Neural progenitor cell (in vitro differentiated cells): Measurements from ENCODE around the gene VPS41. TPM values are rescaled to one million over a fixed set of nuclear protein-coding genes. Genes with fewer than 3 reads are reported as not detected.

ENCODE experiments used
- DNase-seq: peaks from one replicate; pipeline ENCODE4 v3.0.0-alpha.2; 2016; ENCODE audit warnings: low spot score
- H2AFZ ChIP-seq: fragments of 200-600 bp; sonication (generic); replicated peaks from 2 replicates; pipeline ENCODE4 v1.6.1; 2016; ENCODE audit warnings: antibody characterized with exemption
- H3F3A ChIP-seq: fragments of 200-600 bp; sonication (generic); 2 replicates; pipeline ENCODE4 v1.6.1; 2016; ENCODE audit warnings: antibody characterized with exemption, low read depth
- H3K27ac ChIP-seq: fragments of 200-600 bp; sonication (generic); 2 replicates; pipeline ENCODE4 v1.5.1; 2016; ENCODE audit warnings: mild to moderate bottlenecking
- H3K27me3 ChIP-seq: fragments of 200-600 bp; sonication (generic); 2 replicates; pipeline ENCODE4 v1.6.1; 2016; ENCODE audit warnings: mild to moderate bottlenecking, moderate library complexity
- H3K36me3 ChIP-seq: fragments of 200-600 bp; sonication (generic); 2 replicates; pipeline ENCODE4 v1.5.1; 2016
- H3K4me1 ChIP-seq: fragments of 200-600 bp; sonication (generic); 2 replicates; pipeline ENCODE4 v1.6.1; 2016; ENCODE audit warnings: mixed run types
- H3K4me2 ChIP-seq: fragments of 200-600 bp; sonication (generic); 2 replicates; pipeline ENCODE4 v1.6.1; 2016
- H3K4me3 ChIP-seq: fragments of 200-600 bp; sonication (generic); 2 replicates; pipeline ENCODE4 v1.5.1; 2016
- H3K79me2 ChIP-seq: fragments of 200-600 bp; sonication (generic); 2 replicates; pipeline ENCODE4 v1.6.1; 2016; ENCODE audit warnings: low read depth
- H3K9ac ChIP-seq: fragments of 200-600 bp; sonication (generic); 2 replicates; pipeline ENCODE4 v1.6.1; 2016
- H3K9me3 ChIP-seq: fragments of 200-600 bp; sonication (generic); 2 replicates; pipeline ENCODE4 v1.5.1; 2016; ENCODE audit warnings: low read depth
- H4K20me1 ChIP-seq: fragments of 200-600 bp; sonication (generic); 2 replicates; pipeline ENCODE4 v1.6.1; 2016; ENCODE audit warnings: low read depth
- H3K27ac Mint-ChIP-seq: 3 replicates; pipeline ENCODE4 v1.8.0; 2021; ENCODE audit warnings: mixed read lengths
- H3K27me3 Mint-ChIP-seq: 2 replicates; pipeline ENCODE4 v1.8.0; 2022; ENCODE audit warnings: low read depth, mild to moderate bottlenecking, inconsistent platforms, moderate library complexity, mixed read lengths; ENCODE audit not compliant: insufficient read depth
- H3K36me3 Mint-ChIP-seq: 3 replicates; pipeline ENCODE4 v1.8.0; 2021; ENCODE audit warnings: mixed read lengths
- H3K4me1 Mint-ChIP-seq: 3 replicates; pipeline ENCODE4 v1.8.0; 2021; ENCODE audit warnings: mixed read lengths
- H3K4me3 Mint-ChIP-seq: 3 replicates; pipeline ENCODE4 v1.8.0; 2021; ENCODE audit warnings: mild to moderate bottlenecking, moderate library complexity, mixed read lengths
- H3K9me3 Mint-ChIP-seq: 3 replicates; pipeline ENCODE4 v1.8.0; 2020; ENCODE audit warnings: mixed read lengths
- CTCF ChIP-seq: fragments of 200-600 bp; sonication (generic); IDR thresholded peaks from 2 replicates; pipeline ENCODE4 v1.5.1; 2017; ENCODE audit warnings: antibody characterized with exemption, mild to moderate bottlenecking
- EZH2 ChIP-seq: fragments of 200-600 bp; sonication (generic); IDR thresholded peaks from 2 replicates; pipeline ENCODE4 v1.6.1; 2017; ENCODE audit warnings: antibody characterized with exemption, mild to moderate bottlenecking, moderate library complexity
- EZH2phosphoT487 ChIP-seq: fragments of 200-600 bp; sonication (generic); IDR thresholded peaks from 2 replicates; pipeline ENCODE4 v1.6.1; 2017; ENCODE audit warnings: antibody characterized with exemption
- total RNA-seq: library from RNA; depleted of rRNA; stranded (reverse); fragments of >200 nt; gene quantifications from 2 replicates; pipeline ENCODE4 v1.2.3, GENCODE V29; 2015; ENCODE audit warnings: low replicate concordance

Gene VPS41
- total RNA-seq, 1 donor from 2014 or later = 92.3 TPM

- Mint-ChIP-seq H3K9me3 (no peaks in the 10 kb centered on the region), H3K27me3 (no peaks in the 10 kb centered on the region), H3K36me3 (peaks cover 33% of the 10 kb centered on the region), H3K27ac (no peak overlapping the region), H3K4me3 (no peak overlapping the region), H3K4me1 (peaks cover 3% of the 10 kb centered on the region)
- no peaks in the 10 kb centered on the region for H3F3A ChIP-seq
- H3K9ac ChIP-seq = no peak overlapping the region
- no peak overlapping the region for H2AFZ ChIP-seq
- no peak overlapping the region for H3K4me3 ChIP-seq
- peak; percentile 23 for DNase-seq
- no peaks in the 10 kb centered on the region for H3K27me3 ChIP-seq
- no peaks in the 10 kb centered on the region for H3K79me2 ChIP-seq
- TF ChIP-seq EZH2phosphoT487 = no peak
- peak; percentile 58 for TF ChIP-seq CTCF
- H3K36me3 ChIP-seq = no peaks in the 10 kb centered on the region
- H3K4me1 ChIP-seq = no peaks in the 10 kb centered on the region
- no peak overlapping the region for H3K4me2 ChIP-seq
- H3K27ac ChIP-seq = no peak overlapping the region
- no peaks in the 10 kb centered on the region for H3K9me3 ChIP-seq
- no peaks in the 10 kb centered on the region for H4K20me1 ChIP-seq
These were observed 160.9 kb downstream of the VPS41 start for GRCh38 chr7:38748056-38748610.

- H3K4me1 ChIP-seq = no peaks in the 10 kb centered on the region
- TF ChIP-seq EZH2 (no peak), EZH2phosphoT487 (no peak), CTCF (no peak)
- H3K79me2 ChIP-seq = no peaks in the 10 kb centered on the region
- H3F3A ChIP-seq = no peaks in the 10 kb centered on the region
- no peaks in the 10 kb centered on the region for H3K9me3 ChIP-seq
- H4K20me1 ChIP-seq = no peaks in the 10 kb centered on the region
- H3K27ac ChIP-seq = no peak overlapping the region
- Mint-ChIP-seq H3K27ac (no peak overlapping the region), H3K36me3 (peaks cover 25% of the 10 kb centered on the region), H3K9me3 (no peaks in the 10 kb centered on the region), H3K27me3 (peaks cover 2% of the 10 kb centered on the region), H3K4me3 (no peak overlapping the region), H3K4me1 (peaks cover 3% of the 10 kb centered on the region)
- no peaks in the 10 kb centered on the region for H3K27me3 ChIP-seq
- H3K4me2 ChIP-seq = no peak overlapping the region
- H3K36me3 ChIP-seq = no peaks in the 10 kb centered on the region
- no peak overlapping the region for H3K9ac ChIP-seq
- DNase-seq = no peak
- H2AFZ ChIP-seq = no peak overlapping the region
- H3K4me3 ChIP-seq = no peak overlapping the region
These were observed 162.6 kb downstream of the VPS41 start for GRCh38 chr7:38746438-38746837.

GRCh38 chr7:38744746-38745145, 164.2 kb downstream of the VPS41 start:
- Histone ChIP-seq H3K79me2 (no peaks in the 10 kb centered on the region), H3K4me2 (no peak overlapping the region), H3K4me3 (no peak overlapping the region), H3K27me3 (no peaks in the 10 kb centered on the region), H3K9ac (no peak overlapping the region), H4K20me1 (no peaks in the 10 kb centered on the region), H3K36me3 (no peaks in the 10 kb centered on the region), H3K27ac (no peak overlapping the region), H2AFZ (no peak overlapping the region), H3F3A (no peaks in the 10 kb centered on the region), H3K9me3 (no peaks in the 10 kb centered on the region), H3K4me1 (no peaks in the 10 kb centered on the region)
- no peak for DNase-seq
- H3K4me3 Mint-ChIP-seq = no peak overlapping the region
- H3K4me1 Mint-ChIP-seq = peaks cover 3% of the 10 kb centered on the region
- TF ChIP-seq EZH2phosphoT487 (no peak), EZH2 (no peak), CTCF (no peak)
- H3K9me3 Mint-ChIP-seq = no peaks in the 10 kb centered on the region
- H3K27ac Mint-ChIP-seq = no peak overlapping the region
- H3K36me3 Mint-ChIP-seq = peaks cover 23% of the 10 kb centered on the region
- peaks cover 2% of the 10 kb centered on the region for H3K27me3 Mint-ChIP-seq
